MV-4-11 (cell line): ENCODE measurements around the gene HS1BP3.

ENCODE experiments used
- DNase-seq: peaks from one replicate; lab custom pipeline; 2025; lab: John Stamatoyannopoulos, UW

Gene HS1BP3

DNA sequence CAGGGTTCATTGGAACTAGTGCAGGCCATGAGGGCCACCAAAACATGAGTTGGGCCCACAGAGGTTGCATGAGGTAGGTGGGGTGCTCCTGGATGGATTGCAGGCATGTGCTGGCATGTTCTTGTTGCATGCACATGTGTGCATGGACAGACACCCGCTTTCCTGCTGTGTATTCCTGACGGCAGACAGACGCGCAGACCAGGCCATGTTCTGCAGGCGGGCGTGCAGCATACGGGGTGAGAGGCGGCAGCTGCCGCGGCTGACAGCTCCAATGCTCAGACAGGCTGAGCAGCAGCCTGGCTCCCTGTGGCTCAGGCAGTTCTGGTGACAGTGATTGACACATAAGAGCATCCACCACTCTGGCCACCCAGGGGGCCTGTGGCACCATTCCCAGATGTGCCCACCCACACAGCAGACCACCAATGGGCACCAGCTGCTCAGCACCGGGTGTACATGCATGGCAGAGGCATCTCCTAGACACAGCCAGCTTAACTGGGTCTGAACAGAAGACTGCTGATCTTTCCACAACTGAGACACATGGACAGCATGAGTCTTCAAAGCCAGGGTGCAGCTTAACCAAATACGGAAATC lies 21.2 kb downstream of the HS1BP3 start:
- no peak for DNase-seq

DNA sequence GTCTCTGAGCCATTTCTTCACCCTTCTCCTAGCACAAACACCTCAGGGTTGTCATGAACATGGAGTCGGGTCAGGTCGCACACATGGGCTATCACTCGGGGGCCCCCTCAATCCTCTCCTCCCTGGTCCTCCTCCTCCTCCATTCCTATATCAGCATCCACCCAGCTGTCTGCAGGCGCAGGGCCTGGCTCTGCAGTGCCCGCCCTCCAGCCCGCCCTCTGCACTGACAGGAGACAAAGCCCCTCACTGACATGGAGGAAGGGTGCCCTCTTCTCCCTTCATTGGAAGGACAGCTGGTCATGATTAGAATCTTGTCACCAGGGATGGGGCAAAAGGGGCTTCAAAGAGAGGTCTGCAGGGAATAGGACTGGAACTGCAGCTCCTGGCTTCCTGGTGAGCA lies 21.7 kb downstream of the HS1BP3 start:
- no peak for DNase-seq

DNA sequence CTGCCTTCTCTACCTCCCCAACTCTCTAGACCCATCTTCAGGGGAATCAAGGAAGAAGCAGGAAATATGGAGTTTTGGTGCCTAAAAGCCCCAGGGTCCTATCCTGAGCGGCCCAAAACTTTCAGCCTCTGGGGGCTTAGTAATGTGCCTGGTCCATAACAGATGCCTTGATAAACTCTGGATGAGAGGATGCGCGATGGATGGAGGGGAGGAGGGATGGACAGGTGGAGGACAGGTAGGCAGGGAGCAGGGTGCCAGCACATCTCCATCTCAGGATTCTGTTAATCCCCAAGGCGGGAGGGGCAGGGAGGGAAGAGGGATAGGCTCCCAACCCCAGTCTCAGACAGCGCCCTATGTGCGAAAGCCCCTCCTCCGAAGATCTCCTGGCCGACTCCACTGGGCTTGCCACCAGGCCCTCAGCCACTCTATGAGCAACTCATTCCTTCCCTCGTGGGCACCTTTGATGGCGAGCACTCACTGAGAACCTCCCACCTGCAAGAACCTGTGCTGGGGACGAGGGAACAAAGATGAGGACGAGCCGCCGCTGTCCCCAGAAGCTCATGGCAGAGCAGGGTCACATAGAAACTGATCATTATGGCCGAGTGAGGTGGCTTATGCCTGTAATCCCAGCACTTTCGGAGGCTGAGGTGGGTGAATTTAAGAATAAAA lies 23.1 kb downstream of the HS1BP3 start:
- DNase-seq, result no peak

DNA sequence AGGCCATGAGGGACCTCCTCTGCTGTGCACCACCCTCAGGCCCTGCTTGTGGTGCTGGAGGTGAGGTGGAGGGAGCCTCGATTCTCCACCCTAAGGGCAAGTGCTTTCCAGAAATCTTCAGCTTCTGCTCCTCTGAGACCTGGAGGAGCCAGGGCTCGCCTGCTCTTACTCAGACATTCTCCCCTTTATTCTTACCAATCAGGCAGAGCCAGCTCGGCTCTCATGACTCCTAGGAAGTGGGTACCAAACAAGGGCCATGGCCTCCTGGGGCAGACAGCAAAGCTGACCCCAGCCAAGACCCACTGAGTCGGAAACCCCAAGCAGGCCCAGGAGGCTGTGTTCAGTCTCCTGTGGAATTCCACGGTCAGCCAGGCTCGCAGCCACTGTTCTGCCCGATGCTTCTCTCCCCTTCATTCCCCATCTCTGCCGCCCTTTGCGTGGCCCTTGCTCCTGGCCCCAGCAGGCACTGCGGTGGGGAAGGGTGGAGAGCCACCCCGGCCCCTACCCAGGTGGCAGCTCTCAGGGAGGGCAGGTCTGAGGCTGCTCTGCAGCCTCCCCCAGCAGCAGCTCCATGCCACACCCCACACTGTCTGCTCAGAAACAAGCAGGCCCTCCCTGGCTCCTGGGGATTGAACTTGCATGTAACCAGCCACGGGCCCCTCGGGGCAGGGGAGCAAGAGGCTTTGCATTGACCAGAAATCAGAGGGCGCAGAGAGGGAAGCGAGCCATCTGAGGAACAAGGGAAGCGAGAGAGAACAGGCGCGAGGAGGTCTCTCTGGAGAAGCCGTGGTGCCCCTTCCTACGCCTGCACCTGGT lies 24.0 kb downstream of the HS1BP3 start:
- DNase-seq, result no peak

DNA sequence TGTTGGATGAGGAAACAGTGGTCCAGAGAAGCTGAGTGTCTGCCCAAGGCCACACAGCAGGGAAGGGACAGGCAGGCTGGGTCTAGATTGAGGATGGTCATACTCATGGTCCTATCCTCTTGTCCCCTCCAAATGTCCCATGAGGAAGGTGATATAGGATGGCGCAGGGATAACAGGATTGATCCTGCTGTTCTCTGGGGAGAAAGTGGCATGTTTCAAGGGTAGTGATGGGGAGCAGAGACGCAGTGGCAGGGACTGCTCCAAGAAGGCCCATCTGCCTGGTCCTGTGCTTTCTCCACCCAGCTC lies 24.6 kb downstream of the HS1BP3 start:
- DNase-seq, result no peak

DNA sequence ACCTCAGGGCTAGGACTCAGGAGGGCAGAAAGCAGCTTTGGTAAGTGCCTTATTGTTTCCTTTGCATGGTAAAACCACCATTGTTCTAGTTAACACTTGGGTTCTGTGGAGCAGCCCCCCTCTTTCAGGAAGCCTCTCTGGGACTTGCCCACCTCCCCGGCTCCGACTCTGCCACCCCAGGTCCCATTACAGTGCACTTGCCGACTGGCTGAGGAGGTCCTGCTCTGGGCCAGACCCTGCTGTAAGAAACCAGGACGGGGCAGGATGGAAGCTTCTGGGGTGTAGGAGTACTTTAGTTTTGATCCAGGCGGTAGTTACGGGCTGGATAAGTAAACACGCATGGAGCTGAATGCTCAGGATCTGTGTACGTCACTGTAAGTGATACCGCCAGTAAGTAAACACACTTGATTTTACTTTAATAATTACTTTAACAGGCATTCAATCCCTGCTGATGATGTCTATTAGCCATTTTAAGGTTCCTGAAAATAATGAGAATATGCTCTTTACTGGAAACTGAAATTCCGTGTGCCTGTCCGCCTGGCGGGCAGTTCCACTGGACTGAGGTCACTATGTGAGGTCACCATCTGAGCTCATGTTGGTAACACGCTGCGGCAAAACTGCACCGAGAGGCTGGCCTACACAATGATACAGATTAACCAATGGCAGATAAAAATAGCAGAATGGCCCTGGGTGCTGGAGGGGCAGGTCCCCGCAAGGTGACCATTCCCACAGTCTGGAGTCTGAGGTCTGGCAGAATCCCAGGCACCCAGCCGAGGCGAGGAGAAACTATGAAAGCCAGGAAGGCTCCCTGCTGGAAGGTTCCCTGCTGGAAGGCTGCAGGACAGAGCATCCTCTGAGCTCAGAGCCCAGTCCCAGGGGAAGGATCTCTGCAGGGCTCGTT lies 25.2 kb downstream of the HS1BP3 start:
- no peak for DNase-seq

DNA sequence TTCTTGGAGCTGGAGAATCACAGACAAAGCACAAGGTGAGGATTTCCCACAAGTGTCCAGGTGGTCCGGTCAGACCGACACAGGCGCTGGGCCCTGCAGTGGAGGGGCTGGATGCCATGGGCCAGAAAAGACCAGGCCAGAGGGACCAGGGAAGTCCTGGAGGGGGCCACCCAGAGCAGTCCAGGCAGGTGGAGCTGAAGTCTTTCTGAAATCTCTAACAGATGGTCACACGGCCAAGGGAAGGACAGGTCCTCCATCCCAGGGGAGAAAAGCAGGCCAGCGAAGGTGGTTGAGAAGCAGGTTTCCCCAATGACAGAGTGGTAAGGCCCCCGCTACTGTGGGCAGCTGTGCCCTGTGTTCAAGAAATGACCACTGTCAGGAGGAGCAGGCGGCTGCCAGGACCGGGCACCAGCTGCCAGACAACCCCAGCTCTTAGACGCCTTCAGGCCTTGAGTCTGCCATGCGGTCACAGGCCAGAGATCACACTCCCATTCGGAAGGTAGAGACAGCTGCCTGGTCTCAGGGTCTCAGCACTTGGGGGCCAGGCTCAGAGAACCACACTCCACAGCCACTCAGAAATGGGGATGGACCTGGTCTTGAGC lies 25.9 kb downstream of the HS1BP3 start:
- no peak for DNase-seq

DNA sequence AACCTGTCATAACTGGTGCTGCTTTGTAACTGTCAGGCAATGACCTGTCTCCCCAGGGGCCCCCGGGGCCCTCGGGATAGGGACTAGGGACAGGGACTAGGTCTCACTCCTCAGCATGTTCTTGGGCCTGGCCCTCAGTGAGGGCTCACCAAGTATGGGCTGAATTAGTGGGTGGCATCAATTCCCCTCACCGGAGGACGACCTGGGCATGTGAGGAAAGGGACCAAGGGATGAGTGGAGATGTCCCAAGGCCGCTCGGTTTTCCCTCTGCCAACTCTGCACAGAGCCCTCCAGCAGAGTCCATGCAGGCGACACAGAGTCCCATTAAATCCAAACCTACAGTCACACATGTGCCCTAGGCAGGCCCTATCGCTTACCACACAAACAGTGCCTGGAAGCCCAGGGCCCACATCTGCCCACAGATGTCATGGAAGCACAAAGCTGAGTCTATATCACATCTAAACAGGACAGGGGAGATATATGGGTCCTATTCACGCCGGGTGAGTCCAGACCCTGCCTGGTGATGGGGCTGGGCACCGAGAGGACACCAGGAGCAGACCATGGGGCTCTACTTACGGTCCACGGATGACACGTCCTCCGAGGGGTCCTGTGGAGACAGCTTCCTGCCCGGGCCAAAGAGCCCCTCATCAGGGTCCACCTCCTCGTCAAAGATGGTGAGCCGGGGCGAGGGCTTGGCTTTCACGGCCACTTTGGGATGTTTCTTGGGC lies 26.6 kb downstream of the HS1BP3 start:
- DNase-seq, result no peak

DNA sequence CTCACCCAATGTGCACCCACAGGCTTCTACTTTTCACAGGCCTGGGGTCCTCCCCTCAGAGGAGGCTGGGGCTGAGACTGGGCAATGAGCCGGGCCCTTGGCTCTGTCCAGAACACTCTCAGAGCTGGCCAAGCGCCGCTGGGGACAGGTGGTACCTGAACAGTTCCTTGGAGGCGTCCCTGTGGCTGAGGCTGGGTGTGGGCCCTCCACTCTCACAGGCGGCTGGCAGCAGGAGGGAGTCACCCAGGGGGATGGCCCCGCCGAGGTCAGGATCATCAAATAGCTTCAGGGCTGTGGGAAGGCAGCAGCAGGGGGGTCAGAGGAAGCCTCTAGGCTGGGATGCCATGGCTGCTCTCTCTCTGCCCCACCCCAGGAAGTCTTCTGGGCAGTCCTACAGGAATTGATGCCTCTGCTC lies 27.1 kb downstream of the HS1BP3 start:
- DNase-seq, result no peak

DNA sequence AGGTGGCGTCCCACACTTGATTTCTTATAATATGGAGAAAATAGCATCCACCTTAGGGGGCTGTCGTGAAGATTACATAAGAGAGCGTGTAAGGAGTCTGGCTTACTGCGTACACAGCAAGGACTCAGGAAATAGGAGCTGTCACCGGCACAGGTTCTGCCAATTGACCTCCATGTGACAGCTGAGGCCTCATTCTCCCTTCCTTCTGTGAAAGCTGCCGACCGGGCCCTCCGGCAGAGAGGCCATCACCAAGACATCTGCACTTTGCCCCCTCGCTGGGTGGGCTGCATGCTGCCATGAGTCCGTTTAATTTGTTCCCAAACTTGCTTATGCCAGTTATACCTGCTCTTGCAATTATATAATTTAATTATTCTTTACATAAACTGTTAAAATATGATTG lies 27.7 kb downstream of the HS1BP3 start:
- no peak for DNase-seq

DNA sequence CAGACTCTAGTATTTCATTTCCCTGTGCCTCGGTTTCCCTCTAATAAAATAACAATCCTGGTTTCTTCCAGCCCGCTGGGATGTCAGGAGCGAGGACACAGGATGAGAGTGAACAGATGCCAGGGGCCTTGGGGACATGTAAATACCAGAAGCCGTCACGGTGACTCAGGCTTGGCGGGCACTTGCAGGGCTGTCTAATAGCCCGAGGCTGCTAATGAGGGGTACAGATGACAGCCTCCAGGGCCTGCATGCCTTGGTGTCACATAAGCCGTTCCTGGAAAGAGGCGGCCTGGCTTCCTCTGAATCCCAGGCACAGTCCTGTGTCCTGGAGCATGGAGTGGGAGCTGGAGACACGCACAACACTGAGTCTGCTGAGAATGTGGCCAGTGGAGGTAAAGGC lies 28.2 kb downstream of the HS1BP3 start:
- no peak for DNase-seq

DNA sequence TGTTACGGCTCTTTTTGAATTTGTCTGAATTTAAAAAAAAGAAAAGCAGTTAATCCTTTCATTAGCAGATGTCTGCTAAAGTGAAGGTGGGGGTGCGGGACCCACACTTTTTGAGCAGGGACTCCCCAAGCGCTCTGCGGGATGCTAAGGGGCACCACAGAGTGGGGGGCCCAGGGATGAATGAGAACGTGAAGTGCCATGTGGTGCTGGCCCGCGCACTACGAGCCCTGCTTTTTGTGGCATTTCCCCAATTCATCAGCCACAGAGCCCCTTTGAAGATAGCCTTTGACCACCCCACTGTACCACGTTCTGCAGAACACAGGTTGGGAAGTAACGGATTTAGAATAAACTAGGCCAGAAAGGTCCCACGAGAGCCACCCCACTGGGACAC lies 28.6 kb downstream of the HS1BP3 start:
- DNase-seq, result no peak

DNA sequence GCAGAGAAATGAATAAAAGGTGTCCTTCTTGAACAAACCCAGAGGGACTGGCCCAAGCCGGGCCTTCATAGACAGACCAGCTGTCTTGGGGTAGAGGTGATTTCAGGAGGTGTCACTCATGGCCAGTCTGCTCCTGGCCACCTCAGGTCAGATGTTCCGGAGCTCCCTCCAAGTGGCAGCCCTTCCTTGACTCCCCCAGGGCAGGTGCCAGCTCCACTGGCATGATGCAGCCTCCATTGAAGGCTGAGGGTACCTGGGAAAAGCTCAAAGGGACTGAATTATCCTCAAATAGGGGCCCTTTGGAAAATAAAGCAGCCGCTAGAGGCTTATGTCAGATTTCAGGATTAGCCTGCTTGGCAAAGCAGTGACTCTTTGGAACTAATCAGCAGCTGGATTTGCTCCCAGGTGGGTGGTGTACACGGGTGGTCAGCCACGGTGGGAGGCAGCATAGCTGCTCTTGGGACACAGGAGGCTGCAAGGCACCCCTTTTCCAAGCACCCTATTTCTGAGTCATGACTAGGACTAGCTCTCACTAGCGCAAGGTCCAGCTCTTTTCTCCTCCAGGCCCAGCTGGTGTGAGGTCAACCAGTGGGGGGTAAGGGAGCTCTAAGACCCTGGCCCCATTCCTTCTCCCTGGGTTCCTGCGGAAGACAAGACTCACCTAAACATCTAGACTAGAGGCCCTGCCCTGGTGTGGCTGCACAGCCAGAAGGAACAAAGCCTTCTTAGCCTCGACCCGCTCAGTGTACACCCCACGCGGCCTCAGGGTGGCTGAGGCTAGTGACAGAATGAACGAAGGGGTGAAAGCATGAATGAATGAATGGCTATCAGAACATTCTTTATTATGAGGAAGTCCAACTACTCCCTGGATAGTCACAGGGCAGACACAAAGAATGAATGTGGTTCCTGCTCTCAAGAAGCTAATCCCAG lies 29.3 kb downstream of the HS1BP3 start:
- DNase-seq, result no peak

DNA sequence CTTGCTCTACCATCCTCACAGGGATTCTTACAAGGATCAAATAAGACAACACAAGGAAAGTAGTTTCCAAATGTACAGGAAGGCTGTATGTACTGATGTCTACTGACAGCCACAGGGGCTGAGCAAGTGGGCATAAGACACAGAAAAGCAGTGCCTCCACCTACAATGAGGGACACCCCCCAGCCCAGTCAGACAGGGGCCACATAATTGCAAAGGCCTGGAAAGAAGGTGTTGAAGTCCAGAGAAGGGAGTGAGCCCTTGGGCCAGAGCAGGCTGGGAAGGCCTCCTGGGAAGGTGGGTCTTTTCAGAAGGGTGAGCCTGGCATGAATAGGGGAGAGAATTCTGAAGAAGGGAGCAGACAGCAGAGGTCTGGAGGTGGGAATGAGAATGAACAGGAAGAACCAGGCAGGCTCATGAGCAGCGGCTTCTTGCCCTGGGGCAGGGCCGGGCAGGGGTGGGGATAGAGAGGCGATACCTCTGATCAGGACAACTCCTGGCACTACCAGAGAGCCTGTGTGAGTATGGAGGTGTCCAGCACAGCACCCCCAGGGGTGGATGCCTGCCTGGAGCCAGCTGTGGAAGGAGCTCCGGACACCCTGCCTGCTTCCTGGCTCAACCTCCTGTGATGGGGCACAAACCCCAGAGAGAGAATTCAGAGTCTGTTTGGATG lies 30.1 kb downstream of the HS1BP3 start:
- DNase-seq, result no peak

DNA sequence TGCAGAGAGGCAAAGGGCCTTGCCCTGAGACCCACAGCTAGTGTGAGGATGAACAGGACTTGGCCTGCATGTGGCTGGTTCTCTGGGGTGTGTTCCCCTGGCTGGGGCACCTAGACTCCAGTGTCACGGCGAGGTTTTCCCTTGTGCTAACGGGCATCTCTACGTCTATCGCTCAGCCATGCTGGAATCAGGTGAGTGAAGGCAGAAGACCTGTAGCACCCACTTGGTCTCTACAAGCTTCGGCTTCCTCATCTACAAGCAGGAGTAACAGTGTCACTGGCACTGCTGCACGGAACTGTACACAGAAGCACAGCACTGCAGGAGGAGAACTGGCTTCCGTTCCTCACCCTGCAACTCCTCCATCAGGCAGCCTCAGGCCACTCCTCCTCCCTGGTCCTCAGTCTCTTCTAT lies 30.6 kb downstream of the HS1BP3 start:
- DNase-seq, result no peak

DNA sequence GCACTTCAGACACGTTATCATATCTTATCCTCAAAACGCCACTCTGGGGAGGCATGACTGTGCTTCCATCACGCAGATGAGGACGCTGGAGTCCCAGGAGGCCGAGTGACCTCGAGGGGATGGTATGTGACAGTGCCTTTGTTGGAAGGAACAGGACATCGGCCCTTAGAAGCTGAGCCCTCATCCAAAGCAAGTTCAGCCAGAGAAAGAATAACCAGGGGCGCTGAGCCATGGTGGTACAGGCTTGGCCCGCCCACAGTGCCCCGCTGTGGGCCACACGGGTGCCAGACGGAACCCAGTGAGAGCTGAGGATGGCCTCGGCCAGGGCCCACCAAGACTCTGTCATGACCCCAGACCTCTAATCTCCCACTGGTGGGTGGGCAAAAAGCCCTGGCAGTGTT lies 31.3 kb downstream of the HS1BP3 start:
- DNase-seq, result no peak

DNA sequence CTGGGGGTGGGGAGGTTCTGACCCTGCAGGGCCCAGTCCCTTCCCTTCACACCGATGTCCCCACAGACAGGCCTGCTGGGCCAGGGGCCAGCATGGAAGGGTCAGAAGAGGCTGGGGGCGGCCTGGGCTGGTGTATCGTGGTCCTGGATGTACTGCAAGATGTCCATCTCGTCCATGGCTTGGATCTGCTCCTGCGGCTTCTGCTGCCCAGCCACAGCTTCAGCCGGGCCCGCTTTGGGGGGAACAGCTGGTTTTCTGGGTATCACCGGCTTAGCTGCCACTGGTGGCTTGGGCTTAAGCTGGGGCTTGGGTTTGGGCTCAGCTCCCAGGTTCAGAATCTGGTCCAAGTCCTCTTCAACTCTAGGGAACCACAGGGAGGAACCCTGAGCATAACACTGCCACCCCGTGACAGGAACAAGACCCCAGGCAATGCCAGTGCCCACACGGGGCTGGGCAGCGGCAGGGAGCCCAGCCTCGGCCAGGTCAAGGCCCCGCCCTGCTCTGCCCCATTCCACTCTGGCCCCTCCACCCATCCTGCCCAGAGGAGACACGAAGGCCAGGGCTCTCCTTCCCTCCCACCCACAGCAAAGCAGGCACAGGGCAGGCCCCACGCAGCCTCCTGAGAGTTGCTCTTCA lies 31.9 kb downstream of the HS1BP3 start:
- no peak for DNase-seq

DNA sequence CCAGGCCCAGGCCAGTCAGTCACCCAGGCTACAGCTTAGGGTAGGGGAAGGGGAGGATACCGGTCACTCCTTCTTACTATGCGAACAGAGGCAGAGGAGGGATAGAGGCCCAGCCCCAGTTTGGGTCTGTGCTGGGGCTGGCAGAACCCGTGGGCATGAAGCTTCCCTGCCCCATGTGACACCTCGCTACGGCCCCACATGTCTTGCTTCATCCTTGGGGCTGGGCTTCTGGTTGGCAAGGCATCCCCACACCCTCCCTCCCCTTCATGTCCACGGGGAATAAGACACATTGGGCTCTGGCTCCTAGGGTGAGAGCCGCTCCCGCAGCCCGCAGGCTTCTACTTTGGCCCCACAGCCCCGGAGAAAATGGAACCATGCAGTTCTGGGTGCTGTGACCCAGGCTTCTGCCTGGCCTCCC lies 32.4 kb downstream of the HS1BP3 start:
- no peak for DNase-seq

DNA sequence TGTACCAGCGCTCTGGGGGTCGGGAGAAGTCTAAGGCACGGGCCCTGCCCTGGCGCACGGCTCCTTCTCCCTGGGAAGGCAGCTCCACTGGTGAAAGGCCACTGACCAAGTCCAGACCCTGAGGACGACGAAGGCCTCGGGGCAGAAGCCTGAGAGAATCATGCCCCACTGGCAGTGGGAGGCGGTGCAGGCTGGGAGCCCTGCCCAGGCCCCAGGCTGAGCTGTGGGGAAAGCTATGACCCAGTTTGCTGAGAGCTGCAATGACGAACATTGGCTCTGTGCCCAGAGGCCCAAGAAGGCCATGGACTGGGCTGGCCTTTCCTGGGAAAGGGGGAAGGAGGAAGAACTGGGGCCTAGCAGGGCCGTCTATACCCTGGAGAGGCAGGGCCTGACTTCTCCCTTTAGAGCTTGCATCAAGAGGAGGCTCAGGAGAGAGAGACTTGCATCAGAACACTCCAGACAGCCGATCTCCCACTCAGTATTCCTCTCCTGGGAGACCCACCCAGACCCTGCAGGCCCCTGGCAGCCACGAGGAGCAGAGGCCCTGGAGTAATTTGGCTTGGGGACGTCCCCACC lies 32.9 kb downstream of the HS1BP3 start:
- DNase-seq, result peak; percentile 84
